ENCODE measurements around the gene AIFM3.

The AIFM3 gene

DNA sequence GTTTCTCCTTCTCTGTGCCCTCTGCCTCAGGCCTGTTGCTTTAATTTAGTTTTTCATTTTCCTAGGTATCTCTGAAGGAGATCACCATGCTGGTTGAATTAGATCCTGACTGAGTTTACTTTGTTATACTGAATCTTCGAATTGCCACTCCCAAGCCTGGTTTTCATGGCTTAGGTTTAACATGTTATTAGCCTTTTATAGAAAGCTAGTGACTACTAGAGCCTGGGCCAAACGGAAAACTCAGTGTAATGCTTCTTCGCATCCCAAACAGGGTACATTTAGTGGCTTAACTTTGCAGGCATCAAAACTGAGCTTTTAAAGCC, 46.2 kb upstream of the AIFM3 start (continued):
- TF ChIP-seq, protein P1, sequence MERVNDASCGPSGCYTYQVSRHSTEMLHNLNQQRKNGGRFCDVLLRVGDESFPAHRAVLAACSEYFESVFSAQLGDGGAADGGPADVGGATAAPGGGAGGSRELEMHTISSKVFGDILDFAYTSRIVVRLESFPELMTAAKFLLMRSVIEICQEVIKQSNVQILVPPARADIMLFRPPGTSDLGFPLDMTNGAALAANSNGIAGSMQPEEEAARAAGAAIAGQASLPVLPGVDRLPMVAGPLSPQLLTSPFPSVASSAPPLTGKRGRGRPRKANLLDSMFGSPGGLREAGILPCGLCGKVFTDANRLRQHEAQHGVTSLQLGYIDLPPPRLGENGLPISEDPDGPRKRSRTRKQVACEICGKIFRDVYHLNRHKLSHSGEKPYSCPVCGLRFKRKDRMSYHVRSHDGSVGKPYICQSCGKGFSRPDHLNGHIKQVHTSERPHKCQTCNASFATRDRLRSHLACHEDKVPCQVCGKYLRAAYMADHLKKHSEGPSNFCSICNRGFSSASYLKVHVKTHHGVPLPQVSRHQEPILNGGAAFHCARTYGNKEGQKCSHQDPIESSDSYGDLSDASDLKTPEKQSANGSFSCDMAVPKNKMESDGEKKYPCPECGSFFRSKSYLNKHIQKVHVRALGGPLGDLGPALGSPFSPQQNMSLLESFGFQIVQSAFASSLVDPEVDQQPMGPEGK (CRISPR knock-in tag; IDR thresholded peaks at IDR 0.05; ENCODE audit: borderline replicate concordance) = no peak
- TF ChIP-seq OSR1 (CRISPR knock-in tag; IDR thresholded peaks at IDR 0.05) = no peak

DNA sequence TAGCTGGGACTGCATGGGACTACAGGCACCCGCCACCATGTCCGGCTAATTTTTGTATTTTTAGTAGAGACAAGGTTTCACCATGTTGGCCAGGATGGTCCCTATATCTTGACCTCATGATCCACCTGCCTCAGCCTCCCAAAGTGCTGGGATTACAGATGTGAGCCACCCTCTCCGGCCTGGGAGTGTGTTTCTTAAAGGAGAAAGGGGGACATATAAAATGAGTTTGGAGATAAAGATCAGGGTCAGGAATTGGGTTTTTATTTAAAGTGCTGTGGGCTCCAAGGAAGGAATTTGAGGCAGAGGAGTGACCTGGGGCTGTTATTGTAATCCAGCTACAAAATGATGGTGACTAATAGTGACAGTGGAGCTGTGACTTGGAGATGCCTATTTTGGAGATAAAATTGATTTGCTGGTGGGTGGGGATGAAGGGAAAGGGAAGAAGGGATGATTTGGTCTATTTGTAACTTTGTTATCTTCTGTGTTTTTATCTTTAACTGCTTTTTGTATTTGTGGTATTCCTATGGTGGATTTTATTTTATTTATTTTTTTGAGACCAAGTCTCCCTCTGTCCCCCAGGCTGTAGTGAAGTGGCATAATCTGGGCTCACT, 44.8 kb upstream of the AIFM3 start:
- TF ChIP-seq, protein P2, sequence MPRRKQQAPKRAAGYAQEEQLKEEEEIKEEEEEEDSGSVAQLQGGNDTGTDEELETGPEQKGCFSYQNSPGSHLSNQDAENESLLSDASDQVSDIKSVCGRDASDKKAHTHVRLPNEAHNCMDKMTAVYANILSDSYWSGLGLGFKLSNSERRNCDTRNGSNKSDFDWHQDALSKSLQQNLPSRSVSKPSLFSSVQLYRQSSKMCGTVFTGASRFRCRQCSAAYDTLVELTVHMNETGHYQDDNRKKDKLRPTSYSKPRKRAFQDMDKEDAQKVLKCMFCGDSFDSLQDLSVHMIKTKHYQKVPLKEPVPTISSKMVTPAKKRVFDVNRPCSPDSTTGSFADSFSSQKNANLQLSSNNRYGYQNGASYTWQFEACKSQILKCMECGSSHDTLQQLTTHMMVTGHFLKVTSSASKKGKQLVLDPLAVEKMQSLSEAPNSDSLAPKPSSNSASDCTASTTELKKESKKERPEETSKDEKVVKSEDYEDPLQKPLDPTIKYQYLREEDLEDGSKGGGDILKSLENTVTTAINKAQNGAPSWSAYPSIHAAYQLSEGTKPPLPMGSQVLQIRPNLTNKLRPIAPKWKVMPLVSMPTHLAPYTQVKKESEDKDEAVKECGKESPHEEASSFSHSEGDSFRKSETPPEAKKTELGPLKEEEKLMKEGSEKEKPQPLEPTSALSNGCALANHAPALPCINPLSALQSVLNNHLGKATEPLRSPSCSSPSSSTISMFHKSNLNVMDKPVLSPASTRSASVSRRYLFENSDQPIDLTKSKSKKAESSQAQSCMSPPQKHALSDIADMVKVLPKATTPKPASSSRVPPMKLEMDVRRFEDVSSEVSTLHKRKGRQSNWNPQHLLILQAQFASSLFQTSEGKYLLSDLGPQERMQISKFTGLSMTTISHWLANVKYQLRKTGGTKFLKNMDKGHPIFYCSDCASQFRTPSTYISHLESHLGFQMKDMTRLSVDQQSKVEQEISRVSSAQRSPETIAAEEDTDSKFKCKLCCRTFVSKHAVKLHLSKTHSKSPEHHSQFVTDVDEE (CRISPR knock-in tag; IDR thresholded peaks at IDR 0.05) = no peak
- TF ChIP-seq CSDC2 (CRISPR knock-in tag; IDR thresholded peaks at IDR 0.05) (no peak), ZNF565 (CRISPR knock-in tag; conservative IDR thresholded peaks at IDR 0.05; ENCODE audit: low read depth) (no peak), ZFP30 (CRISPR knock-in tag; IDR thresholded peaks at IDR 0.05) (no peak), BACH2 (CRISPR knock-in tag; IDR thresholded peaks at IDR 0.05; ENCODE audit: borderline replicate concordance) (no peak)
- no peak for ATAC-seq

DNA sequence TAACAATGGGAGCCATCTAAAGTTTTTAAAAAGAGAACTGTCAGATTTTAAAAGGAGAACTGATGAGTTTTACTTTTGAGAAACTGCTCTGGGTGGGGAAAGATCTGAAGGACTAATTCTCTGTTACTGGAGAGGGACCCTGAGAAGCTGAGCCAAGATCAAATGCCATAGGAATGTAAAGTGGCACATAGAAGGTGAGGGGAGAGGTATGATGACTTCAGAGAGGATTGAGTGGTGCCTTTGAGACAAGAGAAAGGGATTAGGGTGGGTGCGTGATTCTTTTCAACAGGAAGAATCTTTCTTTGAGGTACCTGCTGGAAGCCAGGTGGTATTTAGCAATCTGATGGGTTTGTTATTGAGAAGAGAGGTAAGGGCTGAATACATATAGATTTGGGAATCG, 40.8 kb upstream of the AIFM3 start:
- ATAC-seq = no peak
- TF ChIP-seq, protein P1 (CRISPR knock-in tag; IDR thresholded peaks at IDR 0.05; ENCODE audit: borderline replicate concordance) = no peak
- TF ChIP-seq ZNF8 (CRISPR knock-in tag; IDR thresholded peaks at IDR 0.05) = no peak

DNA sequence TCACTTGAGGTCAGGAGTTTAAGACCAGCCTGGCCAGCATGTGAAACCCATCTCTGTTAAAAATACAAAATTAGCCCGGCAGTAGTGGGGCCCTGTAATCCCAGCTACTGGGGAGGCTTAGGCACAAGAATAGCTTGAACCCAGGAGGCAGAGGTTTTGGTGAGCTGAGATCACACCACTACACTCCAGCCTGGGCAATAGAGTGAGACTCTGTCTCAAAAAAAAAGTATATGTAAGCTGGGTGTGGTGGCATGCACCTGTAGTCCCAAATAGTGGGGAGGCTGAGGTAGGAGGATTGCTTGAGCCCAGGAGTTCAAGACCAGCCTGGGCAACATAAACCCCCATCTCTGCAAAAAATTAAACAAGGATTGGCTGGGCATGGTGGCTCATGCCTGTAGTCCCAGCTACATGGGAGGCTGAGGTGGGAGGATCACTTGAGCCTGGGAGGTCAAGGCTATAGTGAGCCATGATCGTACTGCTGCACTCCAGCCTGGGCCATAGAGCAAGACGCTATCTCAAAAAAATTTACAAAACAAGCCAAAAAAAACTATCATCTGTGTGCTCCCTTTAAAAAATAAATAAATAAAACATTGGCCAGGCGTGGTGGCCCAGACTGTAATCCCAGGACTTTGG, 39.0 kb upstream of the AIFM3 start:
- no peak for ATAC-seq
- TF ChIP-seq, protein P2 (CRISPR knock-in tag; IDR thresholded peaks at IDR 0.05) = no peak
- TF ChIP-seq, protein P3, sequence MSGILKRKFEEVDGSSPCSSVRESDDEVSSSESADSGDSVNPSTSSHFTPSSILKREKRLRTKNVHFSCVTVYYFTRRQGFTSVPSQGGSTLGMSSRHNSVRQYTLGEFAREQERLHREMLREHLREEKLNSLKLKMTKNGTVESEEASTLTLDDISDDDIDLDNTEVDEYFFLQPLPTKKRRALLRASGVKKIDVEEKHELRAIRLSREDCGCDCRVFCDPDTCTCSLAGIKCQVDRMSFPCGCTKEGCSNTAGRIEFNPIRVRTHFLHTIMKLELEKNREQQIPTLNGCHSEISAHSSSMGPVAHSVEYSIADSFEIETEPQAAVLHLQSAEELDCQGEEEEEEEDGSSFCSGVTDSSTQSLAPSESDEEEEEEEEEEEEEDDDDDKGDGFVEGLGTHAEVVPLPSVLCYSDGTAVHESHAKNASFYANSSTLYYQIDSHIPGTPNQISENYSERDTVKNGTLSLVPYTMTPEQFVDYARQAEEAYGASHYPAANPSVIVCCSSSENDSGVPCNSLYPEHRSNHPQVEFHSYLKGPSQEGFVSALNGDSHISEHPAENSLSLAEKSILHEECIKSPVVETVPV (CRISPR knock-in tag; IDR thresholded peaks at IDR 0.05) = no peak
- TF ChIP-seq CSDC2 (CRISPR knock-in tag; IDR thresholded peaks at IDR 0.05) = no peak
- TF ChIP-seq ZFP3 (CRISPR knock-in tag; IDR thresholded peaks at IDR 0.05) = no peak
- TF ChIP-seq ZNF8 (CRISPR knock-in tag; IDR thresholded peaks at IDR 0.05) = no peak
- TF ChIP-seq, protein P1 (CRISPR knock-in tag; IDR thresholded peaks at IDR 0.05; ENCODE audit: borderline replicate concordance) = no peak
- no peak for TF ChIP-seq SNAI2 (CRISPR knock-in tag; IDR thresholded peaks at IDR 0.05)
- TF ChIP-seq RARB (CRISPR knock-in tag; IDR thresholded peaks at IDR 0.05) = no peak
- TF ChIP-seq, protein P4, sequence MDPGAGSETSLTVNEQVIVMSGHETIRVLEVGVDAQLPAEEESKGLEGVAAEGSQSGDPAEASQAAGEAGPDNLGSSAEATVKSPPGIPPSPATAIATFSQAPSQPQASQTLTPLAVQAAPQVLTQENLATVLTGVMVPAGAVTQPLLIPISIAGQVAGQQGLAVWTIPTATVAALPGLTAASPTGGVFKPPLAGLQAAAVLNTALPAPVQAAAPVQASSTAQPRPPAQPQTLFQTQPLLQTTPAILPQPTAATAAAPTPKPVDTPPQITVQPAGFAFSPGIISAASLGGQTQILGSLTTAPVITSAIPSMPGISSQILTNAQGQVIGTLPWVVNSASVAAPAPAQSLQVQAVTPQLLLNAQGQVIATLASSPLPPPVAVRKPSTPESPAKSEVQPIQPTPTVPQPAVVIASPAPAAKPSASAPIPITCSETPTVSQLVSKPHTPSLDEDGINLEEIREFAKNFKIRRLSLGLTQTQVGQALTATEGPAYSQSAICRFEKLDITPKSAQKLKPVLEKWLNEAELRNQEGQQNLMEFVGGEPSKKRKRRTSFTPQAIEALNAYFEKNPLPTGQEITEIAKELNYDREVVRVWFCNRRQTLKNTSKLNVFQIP (CRISPR knock-in tag; IDR thresholded peaks at IDR 0.05; ENCODE audit: borderline replicate concordance, low read depth) = no peak
- no peak for TF ChIP-seq ARNTL (CRISPR knock-in tag; IDR thresholded peaks at IDR 0.05; ENCODE audit: borderline replicate concordance, low read depth)
- TF ChIP-seq ZFP30 (CRISPR knock-in tag; IDR thresholded peaks at IDR 0.05) = no peak
- no peak for TF ChIP-seq TCF4 (CRISPR knock-in tag; IDR thresholded peaks at IDR 0.05; ENCODE audit: borderline replicate concordance)
- TF ChIP-seq TOX (CRISPR knock-in tag; IDR thresholded peaks at IDR 0.05; ENCODE audit: borderline replicate concordance) = no peak
- no peak for TF ChIP-seq ZNF565 (CRISPR knock-in tag; conservative IDR thresholded peaks at IDR 0.05; ENCODE audit: low read depth)
- no peak for TF ChIP-seq GLIS3 (CRISPR knock-in tag; IDR thresholded peaks at IDR 0.05)

Measured in SK-N-SH treated with all-trans-retinoic acid at 6 μM for 48 hours (cell line).